Chondrocyte (in vitro differentiated cells): ENCODE results near the gene CHD9NB. TPM values are rescaled to one million over a fixed set of nuclear protein-coding genes. Genes with fewer than 3 reads are reported as not detected.

Experiments used
- DNase-seq: peaks from one replicate; pipeline ENCODE4 v3.0.0; 2021; ENCODE audit warnings: mixed read lengths, low spot score
- H3K27ac Mint-ChIP-seq: one replicate; pipeline ENCODE4 v1.8.0; 2021; ENCODE audit warnings: mild to moderate bottlenecking, moderate library complexity, mixed read lengths; ENCODE audit not compliant: unreplicated experiment
- H3K27me3 Mint-ChIP-seq: 2 replicates; pipeline ENCODE4 v1.8.0; 2021; ENCODE audit warnings: low read depth, mixed read lengths
- H3K36me3 Mint-ChIP-seq: 2 replicates; pipeline ENCODE4 v1.8.0; 2021; ENCODE audit warnings: low read depth, mixed read lengths
- H3K4me1 Mint-ChIP-seq: 2 replicates; pipeline ENCODE4 v1.8.0; 2021; ENCODE audit warnings: low read depth, mild to moderate bottlenecking, mixed read lengths
- H3K4me3 Mint-ChIP-seq: one replicate; pipeline ENCODE4 v1.8.0; 2021; ENCODE audit warnings: mild to moderate bottlenecking, moderate library complexity, mixed read lengths; ENCODE audit not compliant: unreplicated experiment
- H3K9me3 Mint-ChIP-seq: 2 replicates; pipeline ENCODE4 v1.8.0; 2021; ENCODE audit warnings: low read depth, mixed read lengths
- CTCF ChIP-seq: fragments of 200-600 bp; sonication (generic); IDR thresholded peaks from 2 replicates; pipeline ENCODE4 v1.5.0; 2021; ENCODE audit warnings: antibody characterized with exemption, mild to moderate bottlenecking, moderate library complexity
- total RNA-seq: library from RNA; stranded (reverse); gene quantifications from 3 replicates; pipeline ENCODE4 v1.2.1, GENCODE V29; 2021

The CHD9NB gene
- total RNA-seq, 1 donor from 2014 or later: 0.85 TPM

GRCh38 chr16:53098526-53099317, 46.0 kb upstream of the CHD9NB start:
- DNase-seq: peak; percentile 92
- Mint-ChIP-seq H3K4me3 (peak overlapping the region; percentile 74), H3K27ac (peak overlapping the region; percentile 99), H3K9me3 (no peaks in the 10 kb centered on the region), H3K4me1 (peaks cover 71% of the 10 kb centered on the region), H3K27me3 (no peaks in the 10 kb centered on the region), H3K36me3 (no peaks in the 10 kb centered on the region)
- TF ChIP-seq CTCF: no peak

- Mint-ChIP-seq H3K27ac (peak overlapping the region; percentile 86), H3K36me3 (no peaks in the 10 kb centered on the region), H3K4me3 (no peak overlapping the region), H3K9me3 (no peaks in the 10 kb centered on the region), H3K27me3 (no peaks in the 10 kb centered on the region), H3K4me1 (peaks cover 80% of the 10 kb centered on the region)
- no peak for TF ChIP-seq CTCF
- DNase-seq: no peak
These were observed 44.5 kb upstream of the CHD9NB start for GRCh38 chr16:53097190-53097589.

GRCh38 chr16:53094013-53094630, 41.4 kb upstream of the CHD9NB start:
- H3K36me3 Mint-ChIP-seq: no peaks in the 10 kb centered on the region
- H3K27ac Mint-ChIP-seq: peak overlapping the region; percentile 83
- peaks cover 83% of the 10 kb centered on the region for H3K4me1 Mint-ChIP-seq
- peak; percentile 87 for DNase-seq
- TF ChIP-seq CTCF: no peak
- no peaks in the 10 kb centered on the region for H3K9me3 Mint-ChIP-seq
- H3K27me3 Mint-ChIP-seq: no peaks in the 10 kb centered on the region
- no peak overlapping the region for H3K4me3 Mint-ChIP-seq

- Mint-ChIP-seq H3K4me1 (peaks cover 75% of the 10 kb centered on the region), H3K36me3 (no peaks in the 10 kb centered on the region), H3K4me3 (no peak overlapping the region), H3K27me3 (no peaks in the 10 kb centered on the region), H3K9me3 (no peaks in the 10 kb centered on the region), H3K27ac (peak overlapping the region; percentile 83)
- no peak for DNase-seq
- TF ChIP-seq CTCF: no peak
These were observed 40.6 kb upstream of the CHD9NB start for GRCh38 chr16:53093162-53093744.

- Mint-ChIP-seq H3K36me3 (no peaks in the 10 kb centered on the region), H3K27ac (peak overlapping the region; percentile 100), H3K4me3 (no peak overlapping the region), H3K4me1 (peaks cover 73% of the 10 kb centered on the region), H3K9me3 (no peaks in the 10 kb centered on the region), H3K27me3 (no peaks in the 10 kb centered on the region)
- no peak for DNase-seq
- no peak for TF ChIP-seq CTCF
These were observed 39.6 kb upstream of the CHD9NB start for GRCh38 chr16:53092284-53092683.
